NCI-H460 (cell line): ENCODE data around the gene MYL5. TPM values are rescaled to one million over a fixed set of nuclear protein-coding genes. Genes with fewer than 3 reads are reported as not detected.
"Not testable (repeated sequence)": the region's sequence is repeated elsewhere in the genome, so short reads cannot be mapped to it uniquely, and the experiment has no call there.

ENCODE experiments used
- DNase-seq: peaks from one replicate; pipeline ENCODE4 v3.0.0-alpha.2; 2016; ENCODE audit warnings: low read depth; ENCODE audit errors: extremely low read depth
- total RNA-seq: library from RNA; depleted of rRNA; stranded (reverse); fragments of >200 nt; shearing (Covaris generic); gene quantifications from 2 replicates; pipeline ENCODE4 v1.2.3, GENCODE V29; 2014

Gene MYL5
- total RNA-seq, 1 experiment from 2014 or later: 13.4 TPM

DNA sequence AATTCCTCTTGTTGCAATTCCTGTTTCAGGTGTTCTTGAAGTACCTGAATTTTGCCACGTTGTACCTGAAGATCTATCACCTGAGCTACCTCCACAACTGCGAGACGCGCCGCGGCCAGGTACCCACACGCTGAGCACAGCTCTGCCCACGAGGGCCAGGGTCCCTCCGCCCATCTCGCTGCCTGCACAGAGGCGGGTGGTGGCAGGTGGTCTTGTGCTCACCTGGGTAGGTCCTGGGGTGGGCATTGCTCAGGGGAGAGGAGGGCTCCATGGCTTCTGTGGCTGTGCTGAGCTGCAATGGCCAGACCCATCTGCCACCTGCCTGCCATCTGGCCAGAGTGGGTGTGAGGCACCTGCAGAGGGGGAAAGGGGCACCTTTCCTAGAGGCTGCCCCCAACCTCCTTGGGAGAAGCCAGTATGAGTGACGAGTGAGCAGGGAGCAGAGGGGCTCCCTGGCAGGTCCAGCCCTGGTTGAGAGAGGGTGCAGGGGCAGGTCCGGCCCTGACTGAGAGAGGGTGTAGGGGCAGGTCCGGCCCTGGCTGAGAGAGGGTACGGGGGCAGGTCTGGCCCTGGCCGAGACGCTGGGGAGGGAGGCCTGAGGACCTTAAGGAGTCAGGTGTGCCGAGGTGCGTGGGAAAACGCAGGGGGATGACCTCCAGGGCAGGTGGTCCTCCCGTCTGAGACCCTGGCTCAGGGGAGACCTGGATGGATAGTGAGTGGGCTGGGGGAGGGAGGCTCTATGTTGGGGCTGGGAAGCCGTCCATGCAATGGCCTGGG lies 38.3 kb upstream of the MYL5 start:
- no peak for DNase-seq

DNA sequence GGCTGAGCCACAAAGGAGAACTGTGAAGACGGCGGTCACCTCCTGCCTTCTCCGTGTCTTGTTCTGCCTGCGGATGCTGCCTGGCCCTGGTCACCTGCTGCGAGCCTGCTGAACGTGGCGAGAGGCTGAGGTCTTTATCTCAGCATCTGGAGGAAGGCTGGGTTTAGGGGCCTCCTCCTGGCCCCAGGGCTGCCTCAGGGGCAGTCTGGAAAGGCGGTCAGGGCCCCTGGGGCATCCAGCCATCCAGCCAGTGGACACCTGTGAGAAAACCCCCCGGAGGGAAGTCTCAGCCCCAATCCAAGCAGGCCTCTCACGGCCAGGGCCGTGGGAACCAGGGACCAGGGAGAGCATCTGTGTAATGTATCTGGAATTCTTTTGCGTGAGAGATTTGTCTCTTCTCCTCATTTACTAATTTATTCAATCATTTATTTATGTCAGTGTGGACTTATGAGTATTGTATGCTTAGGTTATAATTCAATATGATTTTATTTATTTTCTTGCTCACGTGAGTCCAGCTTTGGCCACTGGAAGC lies 37.6 kb upstream of the MYL5 start:
- DNase-seq: no peak

DNA sequence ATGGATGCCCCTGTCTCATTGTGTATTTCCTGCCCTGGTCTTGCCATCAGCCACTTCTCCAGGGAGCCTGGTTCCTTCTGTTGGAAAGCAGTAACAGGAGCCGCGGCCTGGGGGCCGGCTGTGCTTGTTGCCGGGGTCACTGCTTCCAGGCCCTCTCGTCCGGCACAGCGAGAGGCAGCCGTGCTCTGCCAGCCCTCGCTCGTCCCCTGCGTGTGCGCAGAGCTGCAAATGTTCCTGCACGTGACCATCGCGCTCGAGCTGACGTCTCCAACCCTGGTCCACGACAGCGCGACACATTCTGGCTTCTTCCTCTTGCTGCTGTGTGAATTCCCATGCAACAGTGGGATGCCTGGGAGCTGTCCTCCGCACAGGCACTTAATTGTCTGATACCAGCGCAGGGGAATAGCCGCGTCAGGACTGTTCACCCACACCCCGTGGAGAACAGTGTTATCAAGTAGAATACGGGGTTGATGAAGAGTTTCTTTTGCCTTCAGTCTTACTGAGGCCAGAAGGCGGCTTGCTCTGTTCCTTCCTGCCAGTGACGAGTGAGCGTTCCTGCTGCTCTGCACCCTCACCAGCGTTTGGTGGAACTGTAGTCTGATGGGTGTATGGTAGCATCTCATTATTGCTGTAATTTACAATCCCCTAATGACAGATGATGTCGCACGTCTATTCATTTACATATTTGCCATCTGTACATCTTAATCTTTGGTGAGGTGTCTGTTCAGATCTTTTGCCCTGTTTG lies 36.6 kb upstream of the MYL5 start:
- DNase-seq: no peak

DNA sequence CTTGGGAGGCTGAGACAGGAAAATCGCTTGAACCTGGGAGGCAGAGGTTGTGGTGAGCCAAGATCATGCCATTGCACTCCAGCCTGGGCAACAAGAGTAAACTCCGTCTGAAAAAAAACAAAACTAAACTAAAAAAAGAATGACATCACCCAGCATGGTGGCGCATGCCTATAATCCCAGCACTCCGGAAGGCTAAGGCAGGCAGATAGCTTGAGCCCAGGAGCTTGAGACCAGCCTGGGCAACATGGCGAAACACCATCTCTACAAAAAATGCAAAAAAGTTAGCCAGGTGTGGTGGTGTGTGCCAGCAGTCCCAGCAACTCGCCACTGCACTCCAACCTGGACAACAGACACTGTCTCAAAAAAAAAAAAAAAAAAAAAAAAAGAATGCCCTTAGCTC lies 32.0 kb upstream of the MYL5 start:
- DNase-seq: not testable (repeated sequence)

DNA sequence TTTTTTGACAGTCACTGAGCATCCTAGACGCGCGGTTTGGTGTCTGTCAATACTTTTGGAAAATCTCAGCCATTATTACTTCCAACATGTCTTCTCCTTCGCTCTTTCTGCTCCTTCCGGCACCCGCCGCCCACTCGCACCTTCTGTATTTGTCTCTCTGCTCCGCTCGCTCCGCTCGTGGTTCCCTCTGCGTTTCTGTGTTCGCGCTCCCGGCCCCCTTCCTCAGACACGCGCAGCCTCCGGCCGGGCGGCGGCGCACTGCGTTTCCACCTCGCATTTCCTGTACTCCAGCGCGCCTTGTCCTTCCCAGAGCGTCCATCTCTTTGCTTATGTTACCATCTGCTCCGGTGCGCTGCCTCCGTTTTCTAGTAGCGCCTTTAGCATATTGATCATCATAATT lies 27.9 kb upstream of the MYL5 start:
- DNase-seq: no peak

DNA sequence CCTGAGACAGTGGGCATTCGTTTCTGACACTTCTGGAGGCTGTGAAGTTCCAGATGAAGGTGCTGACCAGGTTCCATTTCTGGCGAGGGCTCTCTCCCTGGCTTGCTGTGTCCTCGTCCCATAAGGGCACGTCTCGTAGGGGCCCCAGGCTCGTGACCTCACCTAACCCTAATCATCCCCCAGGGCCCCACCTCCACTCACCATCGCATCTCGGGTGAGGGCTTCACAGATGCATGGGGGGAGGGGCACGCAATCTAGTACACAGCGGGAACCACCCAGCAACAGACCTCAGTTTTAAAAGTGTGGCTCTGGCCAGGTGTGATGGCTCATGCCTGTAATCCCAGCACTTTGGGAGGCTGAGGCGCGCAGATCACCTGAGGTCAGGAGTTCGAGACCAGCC lies 26.9 kb upstream of the MYL5 start:
- no peak for DNase-seq

DNA sequence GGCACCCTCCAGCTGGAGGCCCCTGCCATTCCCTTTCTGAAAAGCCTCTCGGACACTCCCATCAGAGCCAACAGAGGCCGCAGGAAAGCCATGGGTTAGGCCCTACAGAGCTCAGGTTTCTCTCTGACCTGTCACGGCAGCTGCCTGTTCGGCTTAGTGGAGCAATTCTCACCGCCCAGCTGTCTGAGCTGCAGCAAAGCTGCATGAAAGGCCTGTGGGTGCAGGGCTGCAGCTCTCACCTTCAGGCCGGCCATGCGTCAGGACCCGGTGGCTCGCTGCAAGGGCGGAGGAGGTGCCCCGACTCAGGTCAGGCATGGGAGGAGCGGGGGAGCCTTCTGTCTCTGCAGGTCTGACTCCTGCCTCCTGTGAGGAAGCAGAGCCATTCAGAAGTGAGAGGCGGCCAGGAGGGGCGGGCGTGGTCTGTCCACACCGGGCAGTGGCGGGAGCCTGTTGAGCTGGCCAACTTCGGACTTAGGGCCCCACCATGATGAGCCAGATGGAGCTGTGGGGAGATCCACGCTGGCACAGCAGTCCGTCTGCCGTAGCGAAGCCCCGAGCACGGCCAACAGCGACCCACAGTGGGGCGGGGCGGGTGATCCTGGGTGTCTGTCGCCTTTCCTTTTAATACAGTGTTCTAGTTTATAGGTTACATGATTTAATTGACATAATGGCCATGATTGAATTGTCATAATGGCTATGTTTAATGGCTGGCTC lies 25.6 kb upstream of the MYL5 start:
- no peak for DNase-seq

DNA sequence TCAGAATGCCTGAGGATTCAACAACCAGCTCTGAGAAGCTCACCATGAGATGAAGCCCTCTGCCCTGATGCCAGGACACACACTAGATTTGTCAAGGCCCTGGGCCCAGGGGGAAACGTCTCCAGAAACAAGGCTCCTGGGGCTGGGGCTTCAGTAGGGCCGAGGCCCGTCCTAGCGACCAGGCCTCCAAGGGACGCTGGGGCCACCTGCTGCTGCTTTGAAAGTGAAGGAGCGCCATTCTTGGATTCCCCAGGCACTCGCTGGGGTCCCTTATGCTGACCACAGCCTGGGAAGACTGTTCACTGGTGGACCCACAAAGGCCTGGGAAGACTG lies 25.1 kb upstream of the MYL5 start:
- DNase-seq: no peak

DNA sequence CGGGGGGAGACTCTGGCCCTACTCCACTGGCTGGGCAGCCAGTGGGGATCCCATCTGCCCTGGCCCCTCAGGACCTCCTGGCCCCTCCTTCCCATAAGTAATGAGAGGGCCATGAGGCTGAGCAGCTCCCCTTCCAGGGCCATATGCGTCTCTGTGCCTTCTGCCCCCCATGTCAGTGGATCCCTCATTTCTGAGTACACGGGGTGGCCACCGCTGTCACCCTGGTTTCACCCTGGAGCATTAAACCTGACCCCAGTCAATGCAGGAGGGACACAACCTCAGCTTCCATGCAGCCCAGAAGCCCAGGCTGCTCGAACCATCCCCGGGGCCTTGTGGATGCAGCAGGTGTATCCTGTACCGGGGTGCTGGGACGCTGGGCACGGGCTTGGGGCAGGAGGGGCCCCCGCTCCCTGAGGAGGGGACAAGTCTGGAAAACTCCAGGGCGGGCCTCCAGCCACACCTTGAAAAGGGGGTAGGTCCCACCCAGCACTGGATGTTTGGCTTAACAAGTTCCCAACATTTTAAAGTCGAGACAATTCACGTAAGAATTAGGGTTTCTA lies 24.5 kb upstream of the MYL5 start:
- no peak for DNase-seq

DNA sequence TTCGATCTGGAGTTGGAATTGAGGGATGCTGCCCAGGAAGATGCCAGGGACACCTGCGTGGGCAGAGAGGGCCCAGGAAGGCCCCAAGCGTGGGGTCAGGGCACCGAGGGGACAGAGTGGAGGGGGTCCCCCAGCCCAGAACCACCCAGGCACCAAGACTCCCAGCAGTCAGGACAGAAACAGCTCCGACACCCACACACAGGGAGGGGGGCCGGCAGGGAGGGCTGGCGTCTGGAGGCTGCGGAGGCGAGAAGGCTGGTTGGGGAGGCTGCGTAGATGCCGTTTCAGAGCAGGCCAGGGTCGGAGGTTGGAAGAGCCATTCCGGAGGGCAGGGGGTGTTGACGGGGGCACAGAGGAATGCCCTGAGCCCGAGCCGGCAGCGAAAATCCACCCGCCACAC lies 23.9 kb upstream of the MYL5 start:
- DNase-seq: no peak

DNA sequence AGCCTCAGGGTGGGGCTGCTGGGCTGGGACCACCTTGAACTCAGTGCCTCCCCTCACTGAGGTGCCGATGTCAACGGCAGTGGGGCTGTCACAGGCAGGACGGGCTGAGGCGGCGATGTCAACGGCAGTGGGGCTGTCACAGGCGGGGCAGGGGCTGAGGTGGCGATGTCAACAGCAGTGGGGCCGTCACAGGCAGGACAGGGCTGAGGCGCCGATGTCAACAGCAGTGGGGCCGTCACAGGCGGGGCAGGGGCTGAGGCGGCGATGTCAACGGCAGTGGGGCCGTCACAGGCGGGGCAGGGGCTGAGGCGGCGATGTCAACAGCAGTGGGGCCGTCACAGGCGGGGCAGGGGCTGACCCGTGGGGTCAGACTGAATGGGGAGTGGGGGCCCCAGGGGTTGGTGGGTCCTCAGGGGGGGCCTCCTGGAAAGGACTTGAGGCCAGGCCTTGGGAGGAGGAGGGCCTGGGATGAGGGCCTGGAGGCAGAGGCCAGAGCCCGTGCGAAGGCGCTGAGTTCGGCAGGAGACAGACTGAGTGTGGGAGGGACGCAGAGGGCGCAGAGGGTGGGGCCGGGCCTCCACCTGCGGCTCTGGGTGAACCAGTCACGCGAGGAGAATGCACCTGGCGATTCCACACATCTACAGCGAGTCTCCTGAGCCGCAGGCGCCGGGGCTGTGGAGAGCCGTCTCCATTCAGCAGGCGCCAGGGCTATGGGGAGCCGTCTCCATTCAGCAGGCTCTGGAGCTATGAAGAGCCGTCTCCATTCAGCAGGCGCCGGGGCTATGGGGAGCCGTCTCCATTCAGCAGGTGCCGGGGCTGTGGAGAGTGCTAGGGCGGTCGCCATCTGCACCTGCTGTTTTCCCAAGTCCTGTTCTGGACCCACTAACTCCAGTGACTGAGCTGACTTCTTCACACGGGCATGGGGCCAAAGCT lies 23.1 kb upstream of the MYL5 start:
- no peak for DNase-seq

DNA sequence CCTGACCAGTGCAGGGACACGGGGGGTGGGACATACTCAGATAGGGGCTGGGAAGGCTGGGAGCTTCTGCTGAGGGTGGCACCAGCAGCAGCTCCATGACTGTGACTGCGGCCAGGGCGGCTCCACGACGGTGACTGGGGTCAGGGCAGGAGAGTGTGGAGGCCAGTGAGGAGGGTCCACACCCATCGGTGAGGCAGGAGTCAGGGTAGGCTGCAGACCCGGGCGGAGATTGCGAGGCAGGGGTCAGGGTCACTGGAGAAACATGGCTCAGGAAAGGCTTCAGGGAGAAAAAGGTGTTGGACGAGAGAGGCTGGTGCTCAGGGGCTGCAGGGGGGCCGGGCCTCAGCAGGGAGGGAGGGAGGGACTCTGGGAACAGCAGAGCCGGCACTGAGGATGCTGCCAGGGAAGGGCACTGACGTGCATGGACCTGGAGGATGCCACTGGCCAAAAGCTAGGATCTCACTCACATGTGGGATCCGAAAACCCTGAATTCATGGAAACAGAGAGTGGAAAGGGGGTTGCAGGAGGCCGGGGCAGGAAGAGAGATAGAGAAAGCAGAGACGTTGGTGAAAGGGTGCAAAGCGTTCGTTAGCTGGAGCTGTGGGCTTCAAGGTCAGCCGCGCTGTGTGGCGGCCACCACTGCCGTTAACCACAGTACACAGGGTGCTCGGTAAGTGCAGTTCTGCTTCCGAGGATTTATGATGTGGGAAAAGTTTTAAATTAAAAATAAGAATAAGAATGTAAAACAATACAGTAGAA lies 22.3 kb upstream of the MYL5 start:
- no peak for DNase-seq

DNA sequence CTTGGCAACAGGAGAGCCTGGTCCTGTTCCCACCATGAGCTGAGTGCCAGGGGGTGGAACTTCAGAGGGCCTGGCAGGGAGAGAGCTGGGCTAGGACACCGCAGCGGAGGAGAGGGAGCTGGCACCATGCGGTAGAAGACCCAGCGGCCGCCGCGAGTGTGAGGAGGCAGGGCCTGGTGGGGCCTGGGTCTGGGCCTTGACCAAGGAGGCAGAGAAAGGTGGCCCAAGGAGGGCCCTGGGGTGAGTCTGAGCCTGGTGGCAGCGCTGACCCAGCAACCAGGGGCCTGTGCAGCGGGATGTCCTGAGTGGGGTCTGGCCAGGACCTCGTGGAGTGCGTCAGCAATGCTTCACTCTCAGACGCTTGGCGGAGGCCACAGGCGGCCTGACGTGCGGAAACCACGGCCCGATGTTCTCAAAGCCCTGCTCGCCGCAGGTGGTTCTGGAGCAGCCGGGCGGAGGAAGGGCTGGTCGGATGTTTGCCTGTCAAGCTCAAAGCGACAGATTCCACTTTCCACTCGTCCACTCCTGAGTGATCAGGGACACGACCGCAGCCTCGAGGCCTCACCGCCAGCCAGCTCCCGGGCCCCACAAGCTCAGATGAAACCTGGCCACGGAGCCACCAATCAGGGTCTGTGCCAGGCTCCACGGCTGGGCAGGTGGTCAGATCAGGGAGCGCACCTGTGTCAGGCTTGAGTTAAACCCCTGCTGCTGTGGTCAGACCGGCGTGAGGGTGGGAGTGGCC lies 21.1 kb upstream of the MYL5 start:
- DNase-seq: no peak

DNA sequence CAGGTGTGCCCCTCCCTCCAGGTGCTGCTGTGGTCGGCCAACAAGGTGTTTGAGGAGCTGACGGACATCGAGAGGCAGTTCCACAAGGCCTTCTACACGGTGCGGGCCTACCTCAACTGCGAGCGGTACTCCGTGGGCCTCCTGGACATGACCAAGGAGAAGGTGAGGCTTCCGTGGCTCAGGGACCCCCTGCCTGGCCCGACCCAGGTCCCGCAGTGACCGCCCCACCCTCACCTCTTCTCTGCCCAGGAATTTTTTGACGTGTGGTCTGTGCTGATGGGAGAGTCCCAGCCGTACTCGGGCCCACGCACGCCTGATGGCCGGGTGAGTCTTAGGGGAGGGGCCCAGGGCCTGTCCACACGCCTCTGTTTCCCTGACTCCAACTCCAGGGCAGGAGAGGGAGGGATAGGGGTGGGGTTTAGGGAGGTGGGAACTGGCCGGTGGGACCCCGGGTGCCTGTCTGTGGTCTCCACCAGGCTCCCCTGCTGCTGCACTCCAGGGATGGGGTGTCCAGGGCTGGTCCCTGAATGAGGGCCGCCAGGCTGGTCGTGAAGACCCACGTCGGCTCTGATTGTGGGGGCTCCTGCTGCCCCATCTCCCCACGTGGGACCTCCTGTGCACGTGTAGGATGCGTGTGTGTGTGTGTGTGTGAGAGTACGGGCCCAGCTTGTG lies 20.4 kb upstream of the MYL5 start:
- DNase-seq: no peak

DNA sequence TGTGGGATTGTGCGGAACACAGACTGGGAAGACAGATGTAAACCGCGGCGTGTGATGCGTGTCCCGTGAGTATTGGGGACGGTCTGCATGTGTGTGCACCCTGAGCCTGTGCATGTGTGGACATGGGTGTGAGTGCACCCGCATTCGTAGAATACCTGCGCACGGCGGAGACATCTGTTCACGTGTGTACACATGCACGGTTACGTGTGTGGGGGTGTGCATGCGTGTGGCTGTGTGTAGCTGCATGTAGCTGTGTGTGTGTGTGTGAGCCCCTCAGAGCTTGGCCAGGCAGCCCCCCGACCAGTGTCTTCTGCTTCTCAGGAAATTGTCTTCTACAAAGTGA lies 19.9 kb upstream of the MYL5 start:
- DNase-seq: no peak

DNA sequence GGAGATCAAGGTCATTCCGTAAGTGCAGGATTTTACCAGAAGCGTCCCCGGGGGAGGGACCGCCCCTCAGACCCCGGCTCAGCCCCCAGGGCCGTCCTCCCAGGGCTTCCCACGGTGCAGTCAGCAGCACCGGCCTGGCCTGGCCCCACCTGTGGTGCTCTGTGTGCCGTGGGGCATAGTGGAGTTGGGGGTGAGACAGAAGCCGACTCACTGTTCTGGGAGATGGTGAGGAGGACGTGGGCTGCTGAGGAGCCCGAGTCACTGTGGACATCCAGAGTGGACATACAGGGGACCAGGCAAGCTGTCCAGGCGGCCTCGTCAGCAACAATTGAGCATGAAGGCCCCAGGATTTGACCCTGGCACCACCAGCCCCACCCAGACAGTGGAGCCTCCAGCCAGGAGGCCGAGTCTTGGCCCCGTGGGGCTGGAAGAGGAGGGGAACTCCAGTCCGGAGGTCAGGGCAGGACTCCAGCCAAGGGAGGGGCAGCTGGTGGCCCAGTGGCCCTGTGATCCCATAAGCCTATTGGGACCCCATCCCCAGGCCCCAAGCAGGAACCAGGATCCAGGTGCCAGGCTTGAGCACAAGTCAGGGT lies 19.4 kb upstream of the MYL5 start:
- DNase-seq: no peak

DNA sequence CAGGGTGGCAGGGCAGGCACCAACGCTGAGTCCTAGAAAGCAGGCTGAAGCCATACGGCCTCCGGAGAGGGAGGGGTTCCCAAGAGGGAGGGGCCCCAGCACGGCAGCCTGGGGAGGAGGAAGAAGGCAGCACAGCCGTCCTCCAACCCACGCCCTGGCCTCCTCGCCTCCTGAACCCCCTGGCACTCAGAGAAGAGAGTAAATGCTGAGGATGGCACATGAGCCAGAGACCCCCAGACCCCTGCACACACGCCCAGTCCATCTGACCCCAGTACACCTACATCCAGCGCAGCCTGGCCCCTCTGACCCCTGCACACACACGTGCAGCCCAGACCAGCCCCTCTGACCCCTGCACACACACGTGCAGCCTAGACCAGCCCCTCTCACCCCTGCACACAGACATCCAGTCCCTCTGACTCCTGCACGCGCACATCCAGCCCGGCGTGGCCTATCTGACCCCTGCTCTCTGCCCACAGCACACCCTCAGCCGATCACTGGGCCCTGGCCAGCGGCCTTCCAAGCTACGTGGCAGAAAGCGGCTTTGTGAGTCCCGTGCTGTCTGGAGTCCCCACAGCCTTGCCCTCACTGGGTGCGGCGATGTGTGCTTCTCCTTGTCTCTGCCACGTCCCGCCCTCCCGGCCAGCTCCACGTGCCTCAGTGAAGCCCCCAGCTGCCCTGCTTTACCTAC lies 18.7 kb upstream of the MYL5 start:
- DNase-seq: no peak
